IMR-90 (cell line): ENCODE results near the gene PSMB5. TPM values are rescaled to one million over a fixed set of nuclear protein-coding genes. Genes with fewer than 3 reads are reported as not detected.

Experiments used
- ATAC-seq: fragments of 200-7000 bp; cut with Tn5 transposase; 2 replicates; pipeline ENCODE4 v1.9.1; 2020; ENCODE audit warnings: low read depth, mild to moderate bottlenecking, moderate library complexity
- BruUV-seq: library from RNA; stranded (reverse); fragments of 400-500 nt; replicated peaks from 2 replicates; lab custom pipeline; 2021; lab: Mats Ljungman, UMichigan
- CTCF ChIA-PET: fragments of 300-600 bp; formaldehyde crosslinking; extraction: SDS; loops from one replicate; lab custom pipeline; 2021; ENCODE audit warnings: antibody characterized with exemption; lab: Yijun Ruan, JAX
- POLR2A ChIA-PET: fragments of 300-600 bp; sonication (Branson Sonifier 250); formaldehyde crosslinking; loops from one replicate; lab custom pipeline; 2022; ENCODE audit warnings: antibody characterized with exemption; ENCODE audit not compliant: unreplicated experiment; lab: Charles Lee
- DNase-seq: peaks from one replicate; pipeline ENCODE4 v3.0.0; 2013
- H2AFZ ChIP-seq: replicated peaks from 2 replicates; pipeline ENCODE3; 2013; ENCODE audit warnings: low read length, mild to moderate bottlenecking; ENCODE audit not compliant: poor library complexity
- H2AK5ac ChIP-seq: 2 replicates; pipeline ENCODE4 v1.6.1; 2013; ENCODE audit warnings: low read depth, low read length, inconsistent platforms
- H2AK9ac ChIP-seq: replicated peaks from 2 replicates; pipeline ENCODE3; 2013; ENCODE audit warnings: mild to moderate bottlenecking, low read depth, low read length, moderate library complexity; ENCODE audit not compliant: poor library complexity
- H2BK120ac ChIP-seq: 2 replicates; pipeline ENCODE4 v1.6.1; 2013; ENCODE audit warnings: low read depth, low read length, inconsistent platforms
- H2BK15ac ChIP-seq: 3 replicates; pipeline ENCODE4 v1.6.1; 2013; ENCODE audit warnings: low read depth, low read length, inconsistent platforms
- H2BK20ac ChIP-seq: 2 replicates; pipeline ENCODE4 v1.6.1; 2013; ENCODE audit warnings: low read depth, mild to moderate bottlenecking, inconsistent platforms, low read length, moderate library complexity
- H2BK5ac ChIP-seq: 2 replicates; pipeline ENCODE4 v1.6.1; 2013; ENCODE audit warnings: mild to moderate bottlenecking, low read depth, low read length, inconsistent platforms; ENCODE audit not compliant: poor library complexity, severe bottlenecking
- H3K14ac ChIP-seq: replicated peaks from 2 replicates; pipeline ENCODE4 v1.6.1; 2013; ENCODE audit warnings: low read depth, low read length, inconsistent platforms
- H3K18ac ChIP-seq: 2 replicates; pipeline ENCODE4 v1.6.1; 2013; ENCODE audit warnings: low read depth, low read length, control low read depth
- H3K23ac ChIP-seq: 2 replicates; pipeline ENCODE4 v1.6.1; 2013; ENCODE audit warnings: low read depth, low read length, inconsistent platforms
- H3K27ac ChIP-seq: 2 replicates; pipeline ENCODE4 v1.5.1; 2013; ENCODE audit warnings: mild to moderate bottlenecking, control low read depth, low read length; ENCODE audit not compliant: insufficient read depth
- H3K27me3 ChIP-seq: 2 replicates; pipeline ENCODE4 v1.6.1; 2013; ENCODE audit warnings: low read length; ENCODE audit not compliant: control insufficient read depth, insufficient read depth
- H3K36me3 ChIP-seq: 2 replicates; pipeline ENCODE4 v1.6.1; 2013; ENCODE audit warnings: low read length, mixed read lengths; ENCODE audit not compliant: control insufficient read depth, insufficient read depth
- H3K4ac ChIP-seq: 2 replicates; pipeline ENCODE4 v1.6.1; 2013; ENCODE audit warnings: low read depth, low read length, inconsistent platforms
- H3K4me1 ChIP-seq: 2 replicates; pipeline ENCODE4 v1.6.1; 2013; ENCODE audit warnings: low read length, mixed read lengths; ENCODE audit not compliant: control insufficient read depth, insufficient read depth
- H3K4me2 ChIP-seq: 2 replicates; pipeline ENCODE4 v1.6.1; 2013; ENCODE audit warnings: low read depth, mild to moderate bottlenecking, control low read depth, low read length, moderate library complexity
- H3K4me3 ChIP-seq: 2 replicates; pipeline ENCODE4 v1.5.1; 2013; ENCODE audit warnings: low read depth, mild to moderate bottlenecking, control low read depth, low read length, moderate library complexity; ENCODE audit not compliant: insufficient read depth
- H3K56ac ChIP-seq: 2 replicates; pipeline ENCODE4 v1.6.1; 2013; ENCODE audit warnings: low read length, inconsistent platforms; ENCODE audit not compliant: insufficient read depth; ENCODE audit errors: extremely low read depth
- H3K79me1 ChIP-seq, 2 experiments: 2 replicates each; pipeline ENCODE4 v1.6.1; 2013; ENCODE audit warnings: low read length in 2 of 2, inconsistent platforms in 1 of 2, low read depth in 1 of 2
- H3K9ac ChIP-seq: 2 replicates; pipeline ENCODE4 v1.6.1; 2013; ENCODE audit warnings: low read depth, low read length, control low read depth
- H3K9me1 ChIP-seq: 2 replicates; pipeline ENCODE4 v1.6.1; 2013; ENCODE audit warnings: low read length, inconsistent platforms; ENCODE audit not compliant: insufficient read depth
- H3K9me3 ChIP-seq: 2 replicates; pipeline ENCODE4 v1.6.1; 2013; ENCODE audit warnings: low read length; ENCODE audit not compliant: control insufficient read depth, insufficient read depth
- H4K20me1 ChIP-seq: 2 replicates; pipeline ENCODE4 v1.6.1; 2013; ENCODE audit warnings: low read length, inconsistent platforms; ENCODE audit not compliant: insufficient read depth
- H4K5ac ChIP-seq: 2 replicates; pipeline ENCODE4 v1.6.1; 2013; ENCODE audit warnings: mild to moderate bottlenecking, low read depth, low read length, control low read depth
- H4K8ac ChIP-seq, 2 experiments: 2 replicates each; pipeline ENCODE4 v1.6.1; 2013; ENCODE audit warnings: low read depth in 2 of 2, low read length in 2 of 2, control low read depth in 1 of 2, inconsistent platforms in 1 of 2
- H4K91ac ChIP-seq: 2 replicates; pipeline ENCODE4 v1.6.1; 2013; ENCODE audit warnings: low read depth, low read length, inconsistent platforms; ENCODE audit not compliant: insufficient read depth
- BHLHE40 ChIP-seq: fragments of 150-350 bp; IDR thresholded peaks from 2 replicates; pipeline ENCODE4 v1.6.1; 2016; ENCODE audit warnings: mild to moderate bottlenecking, low read depth, low read length
- CTCF ChIP-seq: conservative IDR thresholded peaks from 2 replicates; pipeline ENCODE4 v1.5.1; 2012; ENCODE audit warnings: mild to moderate bottlenecking, low read depth, low read length, improper control_type of control experiment
- MAZ ChIP-seq: IDR thresholded peaks from 2 replicates; pipeline ENCODE4 v1.6.1; 2012; ENCODE audit warnings: low read depth, mild to moderate bottlenecking, low read length, improper control_type of control experiment, moderate library complexity, borderline replicate concordance
- MXI1 ChIP-seq: IDR thresholded peaks from 2 replicates; pipeline ENCODE4 v1.6.1; 2012; ENCODE audit warnings: low read depth, mild to moderate bottlenecking, low read length, moderate library complexity, borderline replicate concordance
- POLR2A ChIP-seq: IDR thresholded peaks from 2 replicates; pipeline ENCODE4 v1.6.1; 2012; ENCODE audit warnings: mild to moderate bottlenecking, low read depth, low read length
- RCOR1 ChIP-seq: IDR thresholded peaks from 2 replicates; pipeline ENCODE4 v1.6.1; 2012; ENCODE audit warnings: mild to moderate bottlenecking, low read length, improper control_type of control experiment; ENCODE audit not compliant: insufficient replicate concordance
- WGBS, 2 experiments: methylation state at CpG; one replicate each; pipeline versions ENCODE4 v1.1.5 to v1.1.7; 2013; ENCODE audit warnings: missing lambda C conversion rate in 2 of 2; ENCODE audit not compliant: insufficient read length in 1 of 2; ENCODE audit errors: extremely low coverage in 2 of 2; 5-methylcytosine and 5-hydroxymethylcytosine counted together
- dilution Hi-C: fragments of 300-500 bp; cut with HindIII; formaldehyde crosslinking; loops from one replicate; pipeline ENCODE4 v1.14.3; 2018; ENCODE audit warnings: low sequenced_read_pairs; ENCODE audit not compliant: unreplicated experiment
- in situ Hi-C: fragments of 300-500 bp; cut with MboI; formaldehyde crosslinking; loops from 3 replicates; pipeline ENCODE4 v1.14.3; 2019; ENCODE audit warnings: low sequenced_read_pairs, inconsistent platforms, mixed read lengths
- intact Hi-C: fragments of 100-400 bp; cut with micrococcal nuclease; formaldehyde crosslinking; loops from 2 replicates; pipeline ENCODE4 v1.10.0; 2022
- polyA plus RNA-seq, 3 experiments: library from polyadenylated mRNA; depleted of rRNA; stranded (reverse); fragments of >200 nt; gene quantifications; 2 replicates each; pipeline ENCODE4 v1.2.3, GENCODE V29; 2012; ENCODE audit warnings: low replicate concordance in 1 of 3
- total RNA-seq: library from RNA; depleted of rRNA; stranded (reverse); fragments of >200 nt; gene quantifications from 2 replicates; pipeline ENCODE4 v1.2.3, GENCODE V29; 2012

The PSMB5 gene
- total and polyA plus RNA-seq, 2 of the 4 experiments (the other 2 are of a cell fraction) = 310 to 321 TPM

- dilution Hi-C loops (no loop called here), in situ Hi-C loops (no loop called here), intact Hi-C loops (no loop called here)
- peaks cover 5% of the 10 kb centered on the region; the same call in 1 of the 2 replicates for H3K9me1 ChIP-seq
- H3K36me3 ChIP-seq = peaks cover 31% of the 10 kb centered on the region
- peak overlapping the region; percentile 89 for H3K4ac ChIP-seq
- H4K8ac ChIP-seq = peak overlapping the region; percentile 87 to 89; a peak in 2 of 4 replicates
- peak overlapping the region; percentile 92 for H3K4me2 ChIP-seq
- H4K91ac ChIP-seq = peak overlapping the region; percentile 96
- H3K23ac ChIP-seq = peak overlapping the region; percentile 96
- H2BK120ac ChIP-seq = peak overlapping the region; percentile 84
- peak overlapping the region; percentile 97 for H2AK5ac ChIP-seq
- peak overlapping the region; percentile 85; the same call in 1 of the 3 replicates for H2BK15ac ChIP-seq
- H2AK9ac ChIP-seq = peak overlapping the region; percentile 99
- peaks cover 33 to 67% of the 10 kb centered on the region in 2 experiments for H3K79me1 ChIP-seq
- peaks cover 29% of the 10 kb centered on the region for H4K20me1 ChIP-seq
- H3K18ac ChIP-seq = peak overlapping the region; percentile 77; the same call in 1 of the 2 replicates
- no peak overlapping the region for H2AFZ ChIP-seq
- no peak for ATAC-seq
- peak overlapping the region; percentile 81 for H3K27ac ChIP-seq
- WGBS, 2 experiments = no CpG with 5 or more reads among the region's 5 CpGs
- peak overlapping the region; percentile 86 for H2BK5ac ChIP-seq
- H3K9me3 ChIP-seq = no peaks in the 10 kb centered on the region
- CTCF ChIA-PET = interaction anchor here (1.3 kb wide), 1 partner anchor 16 kb away, joined by 12 read pairs; no protein-coding TSS in a partner anchor
- H3K56ac ChIP-seq = peak overlapping the region; percentile 80; the same call in 1 of the 2 replicates
- POLR2A ChIA-PET = interaction anchor here (0.6 kb wide), 2 partner anchors 155 to 576 kb away, joined by 4 to 6 read pairs; no protein-coding TSS in a partner anchor
- H3K14ac ChIP-seq = peak overlapping the region; percentile 95
- peaks cover 41% of the 10 kb centered on the region for H3K4me1 ChIP-seq
- peak overlapping the region; percentile 21 for H4K5ac ChIP-seq
- no peak for DNase-seq
- TF ChIP-seq MXI1 = no peak
- TF ChIP-seq RCOR1 = no peak
- TF ChIP-seq CTCF = no peak
- TF ChIP-seq BHLHE40 = no peak
- TF ChIP-seq MAZ = no peak
- no peak for TF ChIP-seq POLR2A
- peak overlapping the region; percentile 87 for H3K4me3 ChIP-seq
- H3K27me3 ChIP-seq = no peaks in the 10 kb centered on the region
- H2BK20ac ChIP-seq = peak overlapping the region; percentile 58; the same call in 1 of the 2 replicates
- H3K9ac ChIP-seq = peak overlapping the region; percentile 90
- no TSS peak for BruUV-seq
Observed at GRCh38 chr14:22978981-22979671, 55.6 kb downstream of the PSMB5 start.
